ENCODE data around the gene SCN4B.

GRCh38 chr11:118115048-118115447 is 37.6 kb downstream of the SCN4B start:
- TF ChIP-seq CTCF (IDR thresholded peaks at IDR 0.05) (no peak), TCF7L2 (IDR thresholded peaks at IDR 0.05; ENCODE audit: low read depth, low read length) (no peak), REST (IDR thresholded peaks at IDR 0.05; ENCODE audit: insufficient read depth in 1 of 2, low read depth in 2 of 2, low read length in 1 of 2) (no peak), SIN3A (IDR thresholded peaks at IDR 0.05; ENCODE audit: borderline replicate concordance, insufficient read depth, low read depth, low read length) (no peak), POLR2AphosphoS5 (IDR thresholded peaks at IDR 0.05; ENCODE audit: low read depth, low read length) (no peak)
